Measurements from ENCODE around the gene CELF5. TPM values are rescaled to one million over a fixed set of nuclear protein-coding genes. Genes with fewer than 3 reads are reported as not detected.

CELF5 gene
- total RNA-seq, 1 donor from 2014 or later, result not detected

- CTCF ChIA-PET, result no interaction called here
Observed at GRCh38 chr19:3279306-3279705, 54.8 kb downstream of the CELF5 start.

GRCh38 chr19:3281026-3281425 is 56.6 kb downstream of the CELF5 start:
- DNase-seq, result no peak
- Mint-ChIP-seq H3K4me3 (no peak overlapping the region), H3K27me3 (peaks cover 25% of the 10 kb centered on the region), H3K27ac (no peak overlapping the region), H3K36me3 (ENCODE audit: low read depth) (no peaks in the 10 kb centered on the region), H3K9me3 (no peaks in the 10 kb centered on the region), H3K4me1 (peaks cover 14% of the 10 kb centered on the region)
- ChIA-PET CTCF (no interaction called here), POLR2A (no interaction called here)
- no peak for ATAC-seq (ENCODE audit: low read depth)
- intact Hi-C loops (cut with micrococcal nuclease), result no loop called here
- no peak for TF ChIP-seq CTCF (IDR thresholded peaks at IDR 0.05)

More at GRCh38 chr19:3279306-3279705, 54.8 kb downstream of the CELF5 start:
- H3K4me1 Mint-ChIP-seq, result peaks cover 21% of the 10 kb centered on the region
- DNase-seq (no peak), ATAC-seq (ENCODE audit: low read depth) (no peak)
- POLR2A ChIA-PET, result interaction anchor here (0.6 kb wide), 1 partner anchor 19 kb away, joined by 3 read pairs; no protein-coding TSS in a partner anchor
- no peak for TF ChIP-seq CTCF (IDR thresholded peaks at IDR 0.05)
- intact Hi-C loops (cut with micrococcal nuclease), result no loop called here
- H3K4me3 Mint-ChIP-seq, result no peak overlapping the region
- peaks cover 31% of the 10 kb centered on the region for H3K27me3 Mint-ChIP-seq
- H3K9me3 Mint-ChIP-seq, result no peaks in the 10 kb centered on the region
- no peaks in the 10 kb centered on the region for H3K36me3 Mint-ChIP-seq (ENCODE audit: low read depth)
- no peak overlapping the region for H3K27ac Mint-ChIP-seq

- ATAC-seq (ENCODE audit: low read depth) (no peak), DNase-seq (no peak)
- Mint-ChIP-seq H3K4me3 (no peak overlapping the region), H3K9me3 (no peaks in the 10 kb centered on the region), H3K36me3 (ENCODE audit: low read depth) (no peaks in the 10 kb centered on the region), H3K27me3 (peaks cover 27% of the 10 kb centered on the region), H3K4me1 (peaks cover 14% of the 10 kb centered on the region), H3K27ac (no peak overlapping the region)
- intact Hi-C loops (cut with micrococcal nuclease), result no loop called here
- ChIA-PET POLR2A (no interaction called here), CTCF (no interaction called here)
- TF ChIP-seq CTCF (IDR thresholded peaks at IDR 0.05), result no peak
Observed at GRCh38 chr19:3282155-3282554, 57.7 kb downstream of the CELF5 start.

- no peak for ATAC-seq (ENCODE audit: low read depth)
- H3K4me1 Mint-ChIP-seq, result peaks cover 11% of the 10 kb centered on the region
- no peak for TF ChIP-seq CTCF (IDR thresholded peaks at IDR 0.05)
- no peaks in the 10 kb centered on the region for H3K36me3 Mint-ChIP-seq (ENCODE audit: low read depth)
- ChIA-PET POLR2A (no interaction called here), CTCF (no interaction called here)
- H3K27me3 Mint-ChIP-seq, result peaks cover 27% of the 10 kb centered on the region
- H3K9me3 Mint-ChIP-seq, result no peaks in the 10 kb centered on the region
- no peak overlapping the region for H3K27ac Mint-ChIP-seq
- DNase-seq, result no peak
- H3K4me3 Mint-ChIP-seq, result no peak overlapping the region
- intact Hi-C loops (cut with micrococcal nuclease), result no loop called here
Observed at GRCh38 chr19:3282564-3282963, 58.1 kb downstream of the CELF5 start.

DNA sequence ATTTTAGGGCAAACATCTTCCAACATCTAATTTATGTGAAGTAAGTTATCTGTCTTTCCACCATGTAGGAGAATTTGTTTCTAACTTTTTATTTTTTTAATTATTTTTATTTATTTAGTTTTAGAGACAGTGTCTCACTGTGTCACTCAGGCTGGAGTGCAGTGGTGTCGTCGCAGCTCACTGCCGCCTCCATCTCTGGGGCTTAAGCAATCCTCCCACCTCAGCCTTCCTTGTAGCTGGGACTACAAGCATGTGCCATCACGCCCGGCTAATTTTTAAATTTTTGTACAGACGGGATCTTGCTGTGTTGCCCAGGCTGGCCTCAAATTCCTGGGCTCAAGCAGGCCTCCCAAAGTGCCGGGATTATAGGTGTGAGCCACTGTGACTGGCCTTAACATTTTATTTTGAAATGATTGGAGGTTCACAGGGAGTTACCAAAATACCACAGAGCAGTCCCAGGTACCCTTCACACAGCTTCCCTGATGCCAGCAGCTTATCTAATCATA is 58.8 kb downstream of the CELF5 start:
- Mint-ChIP-seq H3K4me3 (no peak overlapping the region), H3K4me1 (peaks cover 9% of the 10 kb centered on the region), H3K27ac (no peak overlapping the region), H3K36me3 (ENCODE audit: low read depth) (no peaks in the 10 kb centered on the region), H3K27me3 (peaks cover 31% of the 10 kb centered on the region), H3K9me3 (no peaks in the 10 kb centered on the region)
- DNase-seq, result no peak
- POLR2A ChIA-PET, result no interaction called here
- TF ChIP-seq CTCF (IDR thresholded peaks at IDR 0.05), result no peak
- no peak for ATAC-seq (ENCODE audit: low read depth)
- CTCF ChIA-PET, result no interaction called here
- intact Hi-C loops (cut with micrococcal nuclease), result no loop called here
